Lower leg skin (tissue), 4 donors: ENCODE data around the gene IL1RL1. TPM values are rescaled to one million over a fixed set of nuclear protein-coding genes. Genes with fewer than 3 reads are reported as not detected.

Experiments
- DNase-seq, 2 donors: peaks; one replicate each; pipeline ENCODE4 v3.0.0-alpha.2; 2019; ENCODE audit warnings: low spot score in 2 of 2
- H3K4me3 ChIP-seq: fragments of 200-600 bp; sonication (generic); 2 replicates; pipeline ENCODE4 v1.5.1; 2017; ENCODE audit warnings: mild to moderate bottlenecking, low read depth; ENCODE audit not compliant: poor library complexity, severe bottlenecking
- POLR2A ChIP-seq, 2 donors: fragments of 450-650 bp; IDR thresholded peaks; one replicate each; pipeline ENCODE4 v1.6.1; 2016 to 2017; ENCODE audit warnings: antibody characterized with exemption in 2 of 2, mild to moderate bottlenecking in 1 of 2, moderate library complexity in 1 of 2
- WGBS, 2 donors: methylation state at CpG; one replicate each; pipeline ENCODE4 v1.1.5; 2018; 5-methylcytosine and 5-hydroxymethylcytosine counted together
- intact Hi-C: fragments of 100-400 bp; cut with DNase I; formaldehyde crosslinking; loops from one replicate; pipeline ENCODE4 v1.15.0; 2023; ENCODE audit warnings: low total_unique reads
- total RNA-seq, 4 donors: library from RNA; depleted of rRNA; stranded (reverse); fragments of >200 nt; gene quantifications; one replicate each; pipeline ENCODE4 v1.1.0, GENCODE V29; 2016
- TF ChIP-seq, protein P1 (sequence below), 3 donors: fragments of 450-650 bp; IDR thresholded peaks; one replicate each; pipeline ENCODE4 v1.5.1; 2016; ENCODE audit warnings: antibody characterized with exemption in 3 of 3, mild to moderate bottlenecking in 3 of 3, moderate library complexity in 2 of 3

IL1RL1 gene
- total RNA-seq, 4 donors from 2014 or later = 0.88 to 5.8 (median 1.9) TPM

DNA sequence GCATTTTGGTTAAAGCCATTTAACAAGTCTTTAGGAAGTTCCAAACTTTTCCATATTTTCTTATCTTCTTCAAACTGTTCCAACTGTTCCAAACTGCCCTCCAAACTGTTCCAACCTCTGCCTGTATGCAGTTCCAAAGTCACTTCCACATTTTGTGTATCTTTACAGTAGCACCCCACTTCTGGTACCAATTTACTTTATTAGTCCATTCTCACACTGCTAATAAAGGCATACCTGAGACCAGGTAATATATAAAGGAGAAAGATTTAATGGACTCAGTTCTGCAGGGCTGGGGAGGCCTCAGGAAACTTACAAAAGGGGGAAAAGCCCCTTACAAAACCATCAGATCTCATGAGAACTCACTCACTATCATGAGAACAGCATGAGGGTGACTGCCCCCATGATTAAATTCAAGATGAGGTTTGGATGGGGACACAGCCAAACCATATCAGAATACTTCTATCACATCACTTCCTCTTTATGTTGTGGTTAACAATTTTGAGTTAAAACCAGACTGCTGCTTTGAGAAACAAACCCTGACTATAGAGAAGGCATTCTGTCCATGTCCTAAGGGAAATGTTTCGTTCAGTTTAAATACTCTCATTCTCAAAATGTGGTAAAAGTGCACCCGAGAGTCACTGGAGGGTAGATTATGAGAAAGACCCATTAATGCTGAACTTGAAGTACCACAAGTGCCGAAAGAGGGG lies 55.2 kb downstream of the IL1RL1 start:
- TF ChIP-seq, protein P1, sequence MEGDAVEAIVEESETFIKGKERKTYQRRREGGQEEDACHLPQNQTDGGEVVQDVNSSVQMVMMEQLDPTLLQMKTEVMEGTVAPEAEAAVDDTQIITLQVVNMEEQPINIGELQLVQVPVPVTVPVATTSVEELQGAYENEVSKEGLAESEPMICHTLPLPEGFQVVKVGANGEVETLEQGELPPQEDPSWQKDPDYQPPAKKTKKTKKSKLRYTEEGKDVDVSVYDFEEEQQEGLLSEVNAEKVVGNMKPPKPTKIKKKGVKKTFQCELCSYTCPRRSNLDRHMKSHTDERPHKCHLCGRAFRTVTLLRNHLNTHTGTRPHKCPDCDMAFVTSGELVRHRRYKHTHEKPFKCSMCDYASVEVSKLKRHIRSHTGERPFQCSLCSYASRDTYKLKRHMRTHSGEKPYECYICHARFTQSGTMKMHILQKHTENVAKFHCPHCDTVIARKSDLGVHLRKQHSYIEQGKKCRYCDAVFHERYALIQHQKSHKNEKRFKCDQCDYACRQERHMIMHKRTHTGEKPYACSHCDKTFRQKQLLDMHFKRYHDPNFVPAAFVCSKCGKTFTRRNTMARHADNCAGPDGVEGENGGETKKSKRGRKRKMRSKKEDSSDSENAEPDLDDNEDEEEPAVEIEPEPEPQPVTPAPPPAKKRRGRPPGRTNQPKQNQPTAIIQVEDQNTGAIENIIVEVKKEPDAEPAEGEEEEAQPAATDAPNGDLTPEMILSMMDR (IDR thresholded peaks at IDR 0.05) = no peak
- TF ChIP-seq POLR2A (IDR thresholded peaks at IDR 0.05) = no peak
- 89 to 94% methylated on average over 3 of the region's 3 CpGs for WGBS, 2 donors
- no peak overlapping the region for H3K4me3 ChIP-seq
- DNase-seq = no peak
- intact Hi-C loops = no loop called here

DNA sequence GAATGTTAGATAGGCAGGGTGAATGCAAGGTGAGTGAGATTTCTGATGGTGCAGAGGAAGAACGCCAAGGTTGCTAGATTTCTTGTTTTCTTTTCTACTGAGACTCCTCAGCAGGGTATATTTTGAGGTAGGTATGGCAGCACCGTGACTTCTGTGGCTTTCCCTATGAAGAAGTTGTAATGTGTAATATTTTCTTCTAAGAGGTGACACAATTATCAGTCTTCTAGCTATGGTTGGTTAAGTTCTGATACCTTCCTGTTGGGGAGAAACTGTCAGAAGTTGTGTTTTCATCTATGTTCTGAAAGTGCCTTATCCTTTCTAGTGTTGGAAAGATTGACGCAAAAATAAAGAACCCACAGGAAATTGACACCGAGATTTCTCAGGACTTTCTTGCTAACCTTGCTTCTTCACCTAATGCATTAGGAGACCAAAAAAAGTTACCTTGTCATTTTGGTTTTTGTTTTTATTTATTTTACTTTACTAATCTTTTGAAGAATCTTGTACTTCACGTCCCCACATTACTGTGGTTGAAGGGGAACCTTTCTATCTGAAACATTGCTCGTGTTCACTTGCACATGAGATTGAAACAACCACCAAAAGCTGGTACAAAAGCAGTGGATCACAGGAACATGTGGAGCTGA lies 56.1 kb downstream of the IL1RL1 start:
- TF ChIP-seq, protein P1 (IDR thresholded peaks at IDR 0.05) = no peak
- no peak for TF ChIP-seq POLR2A (IDR thresholded peaks at IDR 0.05)
- no peak overlapping the region for H3K4me3 ChIP-seq
- 82 to 90% methylated on average over 6 of the region's 6 CpGs for WGBS, 2 donors
- DNase-seq = no peak
- intact Hi-C loops = no loop called here

DNA sequence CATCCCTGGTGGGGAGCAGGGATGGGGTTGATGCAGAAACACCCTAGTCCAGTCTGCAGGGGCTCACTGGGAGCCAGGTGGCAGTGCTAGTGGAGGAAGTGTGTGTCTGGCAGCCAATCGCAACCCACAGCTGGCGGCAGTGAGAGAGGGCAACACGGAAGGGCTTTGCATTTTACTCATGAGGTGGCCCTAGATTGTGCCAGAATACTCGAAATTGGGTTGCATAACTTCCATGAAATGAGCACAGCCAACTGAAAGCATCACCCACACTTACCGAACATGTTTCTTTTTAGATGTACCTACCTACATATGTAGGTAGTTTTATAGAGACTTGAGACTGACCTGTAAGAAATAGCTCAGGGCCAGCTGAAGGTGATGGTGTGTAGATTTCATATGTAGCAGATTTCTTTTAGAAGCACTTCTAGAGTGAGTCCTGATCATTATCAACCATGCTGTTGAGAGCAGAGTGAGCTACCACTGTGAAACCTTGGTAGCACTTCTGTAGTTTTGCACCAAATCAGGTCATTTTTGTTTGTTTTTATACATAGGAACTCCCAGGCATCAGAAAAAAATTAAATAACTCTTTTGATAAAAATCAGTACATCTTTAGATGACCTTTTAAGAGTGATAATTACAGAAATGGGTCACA lies 57.2 kb downstream of the IL1RL1 start:
- H3K4me3 ChIP-seq = no peak overlapping the region
- no peak for TF ChIP-seq POLR2A (IDR thresholded peaks at IDR 0.05)
- TF ChIP-seq, protein P1 (IDR thresholded peaks at IDR 0.05) = no peak
- intact Hi-C loops = no loop called here
- 87 to 89% methylated on average over 5 of the region's 5 CpGs for WGBS, 2 donors
- no peak for DNase-seq

DNA sequence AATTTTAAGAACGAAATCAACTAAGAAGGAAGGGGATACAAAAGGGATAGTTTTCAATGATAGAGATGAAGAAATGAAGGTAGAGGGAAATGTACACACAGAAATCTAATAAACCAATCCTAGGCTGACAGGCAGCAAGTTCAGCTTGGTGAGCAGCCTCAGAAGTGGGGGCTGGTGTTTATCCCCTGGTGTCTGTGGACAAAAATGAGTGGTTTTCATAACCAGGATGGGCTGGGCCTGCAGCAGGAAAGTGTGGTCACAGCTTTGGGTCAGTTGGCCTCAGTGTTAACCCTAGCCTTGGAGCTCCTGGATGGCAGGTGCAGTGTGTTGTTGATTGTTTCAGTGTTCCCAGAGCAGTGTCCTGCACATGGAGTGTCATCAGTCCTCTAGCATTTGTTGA lies 58.5 kb downstream of the IL1RL1 start:
- TF ChIP-seq, protein P1 (IDR thresholded peaks at IDR 0.05) = no peak
- DNase-seq = no peak
- H3K4me3 ChIP-seq = no peak overlapping the region
- WGBS, 2 donors = 94% methylated on average over 1 of the region's 1 CpG
- intact Hi-C loops = no loop called here

DNA sequence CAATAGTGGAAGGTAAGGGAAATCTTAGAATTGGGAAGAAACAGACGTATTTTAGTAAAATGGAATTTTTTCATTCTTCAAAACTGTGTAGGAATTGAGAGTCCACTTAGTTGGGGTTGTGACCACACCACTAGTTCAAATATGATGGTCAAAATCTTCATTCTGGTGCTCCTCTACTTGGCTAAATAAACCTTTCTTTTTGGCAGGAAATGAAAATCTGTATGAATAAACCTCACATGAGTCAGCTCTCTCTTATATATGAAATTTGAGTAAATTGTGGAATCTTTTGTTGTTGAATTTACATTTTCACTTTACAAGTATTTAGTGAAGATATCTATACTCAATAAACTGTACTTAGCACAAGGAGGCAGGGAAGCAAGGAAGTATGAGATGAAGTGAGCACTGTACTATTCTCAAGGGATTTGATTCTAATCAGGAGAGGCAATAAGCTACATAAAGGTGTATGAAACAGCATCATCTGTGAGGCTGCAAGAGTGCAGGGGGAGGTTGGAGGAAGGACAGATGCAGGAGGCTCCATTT lies 64.8 kb downstream of the IL1RL1 start:
- no peak for DNase-seq
- WGBS, 2 donors = 79 to 90% methylated on average over 1 of the region's 1 CpG
- H3K4me3 ChIP-seq = no peak overlapping the region
- TF ChIP-seq, protein P1 (IDR thresholded peaks at IDR 0.05) = no peak
- no peak for TF ChIP-seq POLR2A (IDR thresholded peaks at IDR 0.05)
- intact Hi-C loops = no loop called here
